Ishikawa (cell line): ENCODE measurements around the gene ZCCHC24.
A peak's percentile ranks its signal among the peaks of the same experiment; 100 is the strongest.

Experiments used
- CEBPB ChIP-seq: IDR thresholded peaks from 2 replicates; pipeline ENCODE4 v1.6.1; 2012
- CREB1 ChIP-seq: IDR thresholded peaks from 2 replicates; pipeline ENCODE4 v1.6.1; 2012; ENCODE audit warnings: low read depth
- EGR1 ChIP-seq: IDR thresholded peaks from 2 replicates; pipeline ENCODE4 v1.6.1; 2012
- EP300 ChIP-seq: IDR thresholded peaks from 2 replicates; pipeline ENCODE4 v1.6.1; 2012; ENCODE audit warnings: borderline replicate concordance
- FOXM1 ChIP-seq: IDR thresholded peaks from 2 replicates; pipeline ENCODE4 v1.6.1; 2012; ENCODE audit warnings: low read depth, borderline replicate concordance
- MAX ChIP-seq: IDR thresholded peaks from 2 replicates; pipeline ENCODE4 v1.6.1; 2012
- NFIC ChIP-seq: IDR thresholded peaks from 2 replicates; pipeline ENCODE4 v1.6.1; 2012
- RAD21 ChIP-seq: IDR thresholded peaks from 2 replicates; pipeline ENCODE4 v1.6.1; 2012; ENCODE audit warnings: low read depth
- REST ChIP-seq: IDR thresholded peaks from 2 replicates; pipeline ENCODE4 v1.6.1; 2012; ENCODE audit warnings: low read depth, mild to moderate bottlenecking
- TAF1 ChIP-seq: IDR thresholded peaks from 2 replicates; pipeline ENCODE4 v1.6.1; 2012; ENCODE audit warnings: low read depth, mild to moderate bottlenecking
- TCF12 ChIP-seq: IDR thresholded peaks from 2 replicates; pipeline ENCODE4 v1.6.1; 2012; ENCODE audit warnings: low read depth
- TEAD4 ChIP-seq: IDR thresholded peaks from 2 replicates; pipeline ENCODE4 v1.6.1; 2012
- USF1 ChIP-seq: IDR thresholded peaks from 2 replicates; pipeline ENCODE4 v1.6.1; 2012
- YY1 ChIP-seq: IDR thresholded peaks from 2 replicates; pipeline ENCODE4 v1.6.1; 2012; ENCODE audit warnings: low read depth
- ZBTB7A ChIP-seq: IDR thresholded peaks from 2 replicates; pipeline ENCODE4 v1.6.1; 2012; ENCODE audit warnings: low read depth

The ZCCHC24 gene

GRCh38 chr10:79348640-79348988, 96.8 kb downstream of the ZCCHC24 start:
- no peak for TF ChIP-seq TAF1
- no peak for TF ChIP-seq MAX
- no peak for TF ChIP-seq YY1
- no peak for TF ChIP-seq EP300
- no peak for TF ChIP-seq ZBTB7A
- TF ChIP-seq REST = no peak
- TF ChIP-seq FOXM1 = no peak
- TF ChIP-seq NFIC = no peak
- TF ChIP-seq USF1 = no peak
- no peak for TF ChIP-seq TEAD4
- no peak for TF ChIP-seq CREB1
- no peak for TF ChIP-seq CEBPB
- TF ChIP-seq RAD21 = no peak
- no peak for TF ChIP-seq EGR1
- no peak for TF ChIP-seq TCF12

- TF ChIP-seq ZBTB7A = peak; percentile 90; the same call in 1 of the 2 replicates
- no peak for TF ChIP-seq YY1
- TF ChIP-seq MAX = peak; percentile 96
- TF ChIP-seq EP300 = no peak
- TF ChIP-seq NFIC = no peak
- TF ChIP-seq RAD21 = no peak
- TF ChIP-seq TEAD4 = no peak
- peak; percentile 82 for TF ChIP-seq USF1
- no peak for TF ChIP-seq TCF12
- TF ChIP-seq TAF1 = 0 out of 2 replicates have a peak, but pooled peaks have one; percentile 1
- TF ChIP-seq CEBPB = peak; percentile 90
Measured at GRCh38 chr10:79347894-79348639, 97.4 kb downstream of the ZCCHC24 start.

- peak; percentile 68 for TF ChIP-seq RAD21
- peak; percentile 2; the same call in 1 of the 2 replicates for TF ChIP-seq CEBPB
- 0 out of 2 replicates have a peak, but pooled peaks have one; percentile 22 for TF ChIP-seq CREB1
- no peak for TF ChIP-seq USF1
- peak; percentile 80; the same call in 1 of the 2 replicates for TF ChIP-seq TCF12
- peak; percentile 84 for TF ChIP-seq TAF1
- TF ChIP-seq EGR1 = peak; percentile 39; the same call in 1 of the 2 replicates
- no peak for TF ChIP-seq EP300
- no peak; the same call in 1 of the 2 replicates for TF ChIP-seq TEAD4
- peak; percentile 54; the same call in 1 of the 2 replicates for TF ChIP-seq NFIC
- TF ChIP-seq REST = peak; percentile 28; the same call in 1 of the 2 replicates
- TF ChIP-seq YY1 = peak; percentile 58; the same call in 1 of the 2 replicates
- no peak; the same call in 1 of the 2 replicates for TF ChIP-seq MAX
Measured at GRCh38 chr10:79347226-79347893, 98.1 kb downstream of the ZCCHC24 start, which contains the start of gene PPIF. TSS of gene PPIF (plus strand) at chr10:79347469. CDS start at chr10:79347549, 80 bp downstream.

- no peak; the same call in 1 of the 2 replicates for TF ChIP-seq EP300
- no peak for TF ChIP-seq TAF1
- no peak for TF ChIP-seq FOXM1
- TF ChIP-seq RAD21 = no peak
- no peak for TF ChIP-seq USF1
- no peak for TF ChIP-seq ZBTB7A
- no peak for TF ChIP-seq CREB1
- no peak for TF ChIP-seq CEBPB
- TF ChIP-seq TEAD4 = no peak
- no peak for TF ChIP-seq EGR1
- no peak for TF ChIP-seq REST
- no peak for TF ChIP-seq MAX
- no peak for TF ChIP-seq NFIC
- no peak; the same call in 1 of the 2 replicates for TF ChIP-seq TCF12
- TF ChIP-seq YY1 = no peak
Measured at GRCh38 chr10:79346388-79347225, 98.8 kb downstream of the ZCCHC24 start.
